ENCODE data around the gene HOXC4. TPM values are rescaled to one million over a fixed set of nuclear protein-coding genes. Genes with fewer than 3 reads are reported as not detected.

HOXC4 gene
- total RNA-seq, 1 donor, result under 0.01 TPM

- DNase-seq (ENCODE audit: low read depth in 2 of 3, low spot score in 2 of 3), result no peak
These were observed 26.2 kb upstream of the HOXC4 start for GRCh38 chr12:54027442-54027786.

- DNase-seq (ENCODE audit: low read depth in 2 of 3, low spot score in 2 of 3), result no peak
These were observed 25.1 kb upstream of the HOXC4 start, which contains the start of gene HOXC6 for GRCh38 chr12:54028314-54029201. TSS of gene HOXC6 (plus strand) at chr12:54028440. CDS start at chr12:54028522, 82 bp downstream.

- no peak for DNase-seq (ENCODE audit: low read depth in 2 of 3, low spot score in 2 of 3)
These were observed 23.9 kb upstream of the HOXC4 start for GRCh38 chr12:54029529-54030441.

GRCh38 chr12:54030442-54030801 lies 23.2 kb upstream of the HOXC4 start:
- DNase-seq (ENCODE audit: low read depth in 2 of 3, low spot score in 2 of 3), result no peak

GRCh38 chr12:54030889-54031471 lies 22.7 kb upstream of the HOXC4 start:
- DNase-seq (ENCODE audit: low read depth in 2 of 3, low spot score in 2 of 3), result no peak

GRCh38 chr12:54031480-54031879 lies 22.2 kb upstream of the HOXC4 start:
- no peak for DNase-seq (ENCODE audit: low read depth in 2 of 3, low spot score in 2 of 3)

GRCh38 chr12:54032086-54032619 lies 21.5 kb upstream of the HOXC4 start:
- no peak for DNase-seq (ENCODE audit: low read depth in 2 of 3, low spot score in 2 of 3)

- DNase-seq (ENCODE audit: low read depth in 2 of 3, low spot score in 2 of 3), result peak; percentile 42 to 76 (median 63)
These were observed 21.0 kb upstream of the HOXC4 start, which contains the start of gene HOXC5 for GRCh38 chr12:54032627-54033100. TSS of gene HOXC5 (plus strand) at chr12:54033050. CDS start at chr12:54033123, 73 bp downstream.

- DNase-seq (ENCODE audit: low read depth in 2 of 3, low spot score in 2 of 3), result no peak
These were observed 20.3 kb upstream of the HOXC4 start for GRCh38 chr12:54033106-54033979.

- no peak for DNase-seq (ENCODE audit: low read depth in 2 of 3, low spot score in 2 of 3)
These were observed 19.5 kb upstream of the HOXC4 start for GRCh38 chr12:54033980-54034784.

- no peak for DNase-seq (ENCODE audit: low read depth in 2 of 3, low spot score in 2 of 3)
These were observed 18.8 kb upstream of the HOXC4 start for GRCh38 chr12:54034785-54035310.

- no peak for DNase-seq (ENCODE audit: low read depth in 2 of 3, low spot score in 2 of 3)
These were observed 17.9 kb upstream of the HOXC4 start for GRCh38 chr12:54035568-54036264.

- no peak for DNase-seq (ENCODE audit: low read depth in 2 of 3, low spot score in 2 of 3)
These were observed 16.8 kb upstream of the HOXC4 start for GRCh38 chr12:54036620-54037359.

GRCh38 chr12:54037360-54038283 lies 16.0 kb upstream of the HOXC4 start:
- no peak for DNase-seq (ENCODE audit: low read depth in 2 of 3, low spot score in 2 of 3)

GRCh38 chr12:54038284-54038870 lies 15.3 kb upstream of the HOXC4 start:
- DNase-seq (ENCODE audit: low read depth in 2 of 3, low spot score in 2 of 3), result no peak

- DNase-seq (ENCODE audit: low read depth in 2 of 3, low spot score in 2 of 3), result no peak
These were observed 14.7 kb upstream of the HOXC4 start for GRCh38 chr12:54038871-54039414.

Measured in hematopoietic multipotent progenitor cell (in vitro differentiated cells).